C4-2B (cell line): ENCODE measurements around the gene ASB16.
A peak's percentile ranks its signal among the peaks of the same experiment; 100 is the strongest.

Source experiments
- H3K27ac ChIP-seq: fragments of 450-650 bp; 2 replicates; pipeline ENCODE4 v1.5.1; 2017
- CTCF ChIP-seq: fragments of 450-650 bp; conservative IDR thresholded peaks from 2 replicates; pipeline ENCODE4 v1.5.1; 2017; ENCODE audit warnings: mild to moderate bottlenecking
- ZFX ChIP-seq: fragments of 450-650 bp; IDR thresholded peaks from 2 replicates; pipeline ENCODE4 v1.6.1; 2017

ASB16 gene

GRCh38 chr17:44176671-44177501 lies 6.4 kb downstream of the ASB16 start:
- no peak overlapping the region for H3K27ac ChIP-seq
- TF ChIP-seq CTCF = no peak
- TF ChIP-seq ZFX = no peak

GRCh38 chr17:44177640-44178039 lies 7.1 kb downstream of the ASB16 start:
- H3K27ac ChIP-seq = no peak overlapping the region
- TF ChIP-seq ZFX (no peak), CTCF (no peak)

- TF ChIP-seq ZFX = no peak
- no peak for TF ChIP-seq CTCF
- no peak overlapping the region for H3K27ac ChIP-seq
Observed at GRCh38 chr17:44178133-44178532, 7.6 kb downstream of the ASB16 start.

GRCh38 chr17:44183024-44183423 lies 12.5 kb downstream of the ASB16 start:
- no peak overlapping the region for H3K27ac ChIP-seq
- TF ChIP-seq ZFX = no peak
- TF ChIP-seq CTCF = no peak

- TF ChIP-seq ZFX (no peak), CTCF (no peak)
- no peak overlapping the region for H3K27ac ChIP-seq
Observed at GRCh38 chr17:44184212-44184810, 13.8 kb downstream of the ASB16 start.

- TF ChIP-seq CTCF (no peak), ZFX (no peak)
- H3K27ac ChIP-seq = peak within 1 kb of the TSS; percentile 90
Observed at GRCh38 chr17:44186307-44187130, 16.0 kb downstream of the ASB16 start, which contains the start of gene TMUB2. TMUB2 (plus strand) TSS chr17:44186972; CDS start chr17:44187709, 737 bp downstream.
